AG04449 (cell line): Measurements from ENCODE around the gene PPP3CB.

Experiments
- CTCF ChIA-PET: fragments of 350-600 bp; formaldehyde crosslinking; extraction: SDS; loops from one replicate; lab custom pipeline; 2021; ENCODE audit warnings: antibody characterized with exemption; lab: Yijun Ruan, JAX
- POLR2A ChIA-PET: fragments of 400-600, 350-600 bp; formaldehyde crosslinking; extraction: SDS; loops from one replicate; lab custom pipeline; 2020; ENCODE audit warnings: antibody characterized with exemption, inconsistent platforms; lab: Yijun Ruan, JAX
- DNase-seq: peaks from one replicate; pipeline ENCODE4 v3.0.0-alpha.2; 2010; ENCODE audit warnings: low read depth, low spot score
- H3K4me3 ChIP-seq: 2 replicates; pipeline ENCODE4 v1.5.1; 2011; ENCODE audit warnings: low read depth, mild to moderate bottlenecking, control low read depth, low read length
- CTCF ChIP-seq: IDR thresholded peaks from one replicate; pipeline ENCODE4 v1.5.1; 2011; ENCODE audit warnings: mild to moderate bottlenecking, moderate library complexity, low read length, control low read depth, inconsistent platforms; ENCODE audit not compliant: insufficient read depth; ENCODE audit errors: missing control alignments

The PPP3CB gene

GRCh38 chr10:73495226-73495883 lies 469 bp downstream of the PPP3CB start:
- H3K4me3 ChIP-seq = peak overlapping the region; percentile 87
- CTCF ChIA-PET = interaction anchor here (1.4 kb wide), 1 partner anchor 35 kb away, joined by 4 read pairs; no protein-coding TSS in a partner anchor
- DNase-seq = peak; percentile 55
- POLR2A ChIA-PET = interaction anchor here (0.9 to 1.6 kb wide), 8 partner anchors 9 to 250 kb away, joined by 3 to 5 read pairs (median 4); partner anchors contain the start of gene DNAJC9
- no peak for TF ChIP-seq CTCF

GRCh38 chr10:73494877-73495225 lies 973 bp downstream of the PPP3CB start:
- ChIA-PET CTCF (interaction anchor here (1.4 kb wide), 1 partner anchor 35 kb away, joined by 4 read pairs; no protein-coding TSS in a partner anchor), POLR2A (interaction anchor here (1.2 to 1.6 kb wide), 3 partner anchors 9 to 218 kb away, joined by 3 to 4 read pairs (median 3); no protein-coding TSS in a partner anchor)
- no peak for TF ChIP-seq CTCF
- H3K4me3 ChIP-seq = peak overlapping the region; percentile 87
- no peak for DNase-seq

GRCh38 chr10:73494213-73494612 lies 1.6 kb downstream of the PPP3CB start:
- DNase-seq = no peak
- H3K4me3 ChIP-seq = peak overlapping the region; percentile 87
- no peak for TF ChIP-seq CTCF
- POLR2A ChIA-PET = interaction anchor here (1.1 kb wide), 1 partner anchor 80 kb away, joined by 3 read pairs; the partner anchor contains the start of gene ANXA7
- CTCF ChIA-PET = interaction anchor here (1.0 to 1.4 kb wide), 2 partner anchors 35 to 36 kb away, joined by 3 to 4 read pairs; no protein-coding TSS in a partner anchor

- ChIA-PET POLR2A (interaction anchor here (1.1 kb wide), 1 partner anchor 80 kb away, joined by 3 read pairs; the partner anchor contains the start of gene ANXA7), CTCF (interaction anchor here (1.0 kb wide), 1 partner anchor 36 kb away, joined by 3 read pairs; no protein-coding TSS in a partner anchor)
- peak; percentile 84 for DNase-seq
- no peak for TF ChIP-seq CTCF
- H3K4me3 ChIP-seq = no peak overlapping the region; the same call in none of the 2 replicates
These were observed 2.0 kb downstream of the PPP3CB start for GRCh38 chr10:73493781-73494180.

- POLR2A ChIA-PET = interaction anchor here (1.3 kb wide), 1 partner anchor 9 kb away, joined by 3 read pairs; no protein-coding TSS in a partner anchor
- no peak for DNase-seq
- no peak for TF ChIP-seq CTCF
- H3K4me3 ChIP-seq = no peak overlapping the region
- CTCF ChIA-PET = no interaction called here
These were observed 9.2 kb downstream of the PPP3CB start for GRCh38 chr10:73486601-73487000.

- ChIA-PET CTCF (no interaction called here), POLR2A (interaction anchor here (1.3 kb wide), 1 partner anchor 10 kb away, joined by 3 read pairs; no protein-coding TSS in a partner anchor)
- no peak for DNase-seq
- no peak for TF ChIP-seq CTCF
- H3K4me3 ChIP-seq = no peak overlapping the region
These were observed 10.5 kb downstream of the PPP3CB start for GRCh38 chr10:73485320-73485719.
